ENCODE results near the gene ITSN1. TPM values are rescaled to one million over a fixed set of nuclear protein-coding genes. Genes with fewer than 3 reads are reported as not detected.

Gene ITSN1
- total and polyA plus RNA-seq, 2 donors = 7.2 to 7.4 TPM

GRCh38 chr21:33684068-33684467, 41.8 kb downstream of the ITSN1 start:
- WGBS = 97% methylated on average over 2 of the region's 2 CpGs
- Histone ChIP-seq H3K4me1 (ENCODE audit: control insufficient read depth in 2 of 2, insufficient read depth in 2 of 2, low read length in 2 of 2) (no peaks in the 10 kb centered on the region), H3K27me3 (ENCODE audit: control insufficient read depth in 2 of 2, insufficient read depth in 1 of 2, low read length in 1 of 2) (no peaks in the 10 kb centered on the region), H3K36me3 (ENCODE audit: control insufficient read depth in 2 of 2, insufficient read depth in 2 of 2, low read length in 1 of 2) (no peaks in the 10 kb centered on the region), H3K27ac (ENCODE audit: low read depth in 1 of 2, low read length in 1 of 2) (no peak overlapping the region), H3K4me3 (ENCODE audit: low read length in 2 of 2) (no peak overlapping the region), H3K9me3 (ENCODE audit: control insufficient read depth in 2 of 2, insufficient read depth in 1 of 2, low read length in 1 of 2) (no peaks in the 10 kb centered on the region)
- DNase-seq (ENCODE audit: low read depth in 6 of 9, low spot score in 9 of 9) = no peak

GRCh38 chr21:33684923-33685560, 42.7 kb downstream of the ITSN1 start:
- H3K4me1 ChIP-seq (ENCODE audit: control insufficient read depth in 2 of 2, insufficient read depth in 2 of 2, low read length in 2 of 2) = no peaks in the 10 kb centered on the region
- H3K36me3 ChIP-seq (ENCODE audit: control insufficient read depth in 2 of 2, insufficient read depth in 2 of 2, low read length in 1 of 2) = no peaks in the 10 kb centered on the region
- no peak for DNase-seq (ENCODE audit: low read depth in 6 of 9, low spot score in 9 of 9)
- no peaks in the 10 kb centered on the region for H3K27me3 ChIP-seq (ENCODE audit: control insufficient read depth in 2 of 2, insufficient read depth in 1 of 2, low read length in 1 of 2)
- WGBS = 85% methylated on average over 5 of the region's 5 CpGs
- peak overlapping the region in 1 of 2 donors; percentile 8 for H3K27ac ChIP-seq (ENCODE audit: low read depth in 1 of 2, low read length in 1 of 2)
- no peak overlapping the region for H3K4me3 ChIP-seq (ENCODE audit: low read length in 2 of 2)
- H3K9me3 ChIP-seq (ENCODE audit: control insufficient read depth in 2 of 2, insufficient read depth in 1 of 2, low read length in 1 of 2) = no peaks in the 10 kb centered on the region

GRCh38 chr21:33685613-33686197, 43.4 kb downstream of the ITSN1 start:
- Histone ChIP-seq H3K4me1 (ENCODE audit: control insufficient read depth in 2 of 2, insufficient read depth in 2 of 2, low read length in 2 of 2) (no peaks in the 10 kb centered on the region), H3K36me3 (ENCODE audit: control insufficient read depth in 2 of 2, insufficient read depth in 2 of 2, low read length in 1 of 2) (no peaks in the 10 kb centered on the region), H3K27me3 (ENCODE audit: control insufficient read depth in 2 of 2, insufficient read depth in 1 of 2, low read length in 1 of 2) (no peaks in the 10 kb centered on the region), H3K9me3 (ENCODE audit: control insufficient read depth in 2 of 2, insufficient read depth in 1 of 2, low read length in 1 of 2) (no peaks in the 10 kb centered on the region), H3K4me3 (ENCODE audit: low read length in 2 of 2) (no peak overlapping the region), H3K27ac (ENCODE audit: low read depth in 1 of 2, low read length in 1 of 2) (no peak overlapping the region)
- no peak for DNase-seq (ENCODE audit: low read depth in 6 of 9, low spot score in 9 of 9)

- WGBS = 96% methylated on average over 3 of the region's 3 CpGs
- Histone ChIP-seq H3K9me3 (ENCODE audit: control insufficient read depth in 2 of 2, insufficient read depth in 1 of 2, low read length in 1 of 2) (no peaks in the 10 kb centered on the region), H3K27me3 (ENCODE audit: control insufficient read depth in 2 of 2, insufficient read depth in 1 of 2, low read length in 1 of 2) (no peaks in the 10 kb centered on the region), H3K36me3 (ENCODE audit: control insufficient read depth in 2 of 2, insufficient read depth in 2 of 2, low read length in 1 of 2) (no peaks in the 10 kb centered on the region), H3K4me1 (ENCODE audit: control insufficient read depth in 2 of 2, insufficient read depth in 2 of 2, low read length in 2 of 2) (no peaks in the 10 kb centered on the region), H3K27ac (ENCODE audit: low read depth in 1 of 2, low read length in 1 of 2) (no peak overlapping the region), H3K4me3 (ENCODE audit: low read length in 2 of 2) (no peak overlapping the region)
- no peak for DNase-seq (ENCODE audit: low read depth in 6 of 9, low spot score in 9 of 9)
These were observed 44.1 kb downstream of the ITSN1 start for GRCh38 chr21:33686386-33686785.

GRCh38 chr21:33687634-33688033, 45.3 kb downstream of the ITSN1 start:
- no peak for DNase-seq (ENCODE audit: low read depth in 6 of 9, low spot score in 9 of 9)
- WGBS = 97% methylated on average over 3 of the region's 3 CpGs
- H3K4me3 ChIP-seq (ENCODE audit: low read length in 2 of 2) = no peak overlapping the region
- no peaks in the 10 kb centered on the region for H3K36me3 ChIP-seq (ENCODE audit: control insufficient read depth in 2 of 2, insufficient read depth in 2 of 2, low read length in 1 of 2)
- H3K27ac ChIP-seq (ENCODE audit: low read depth in 1 of 2, low read length in 1 of 2) = no peak overlapping the region
- H3K9me3 ChIP-seq (ENCODE audit: control insufficient read depth in 2 of 2, insufficient read depth in 1 of 2, low read length in 1 of 2) = no peaks in the 10 kb centered on the region
- no peaks in the 10 kb centered on the region for H3K27me3 ChIP-seq (ENCODE audit: control insufficient read depth in 2 of 2, insufficient read depth in 1 of 2, low read length in 1 of 2)
- no peaks in the 10 kb centered on the region for H3K4me1 ChIP-seq (ENCODE audit: control insufficient read depth in 2 of 2, insufficient read depth in 2 of 2, low read length in 2 of 2)

GRCh38 chr21:33688353-33688752, 46.1 kb downstream of the ITSN1 start:
- no peaks in the 10 kb centered on the region for H3K4me1 ChIP-seq (ENCODE audit: control insufficient read depth in 2 of 2, insufficient read depth in 2 of 2, low read length in 2 of 2)
- 96% methylated on average over 1 of the region's 1 CpG for WGBS
- H3K27me3 ChIP-seq (ENCODE audit: control insufficient read depth in 2 of 2, insufficient read depth in 1 of 2, low read length in 1 of 2) = no peaks in the 10 kb centered on the region
- H3K27ac ChIP-seq (ENCODE audit: low read depth in 1 of 2, low read length in 1 of 2) = no peak overlapping the region
- H3K9me3 ChIP-seq (ENCODE audit: control insufficient read depth in 2 of 2, insufficient read depth in 1 of 2, low read length in 1 of 2) = no peaks in the 10 kb centered on the region
- DNase-seq (ENCODE audit: low read depth in 6 of 9, low spot score in 9 of 9) = no peak
- no peak overlapping the region for H3K4me3 ChIP-seq (ENCODE audit: low read length in 2 of 2)
- H3K36me3 ChIP-seq (ENCODE audit: control insufficient read depth in 2 of 2, insufficient read depth in 2 of 2, low read length in 1 of 2) = no peaks in the 10 kb centered on the region

- Histone ChIP-seq H3K4me3 (ENCODE audit: low read length in 2 of 2) (no peak overlapping the region), H3K9me3 (ENCODE audit: control insufficient read depth in 2 of 2, insufficient read depth in 1 of 2, low read length in 1 of 2) (no peaks in the 10 kb centered on the region), H3K27me3 (ENCODE audit: control insufficient read depth in 2 of 2, insufficient read depth in 1 of 2, low read length in 1 of 2) (no peaks in the 10 kb centered on the region), H3K36me3 (ENCODE audit: control insufficient read depth in 2 of 2, insufficient read depth in 2 of 2, low read length in 1 of 2) (no peaks in the 10 kb centered on the region), H3K4me1 (ENCODE audit: control insufficient read depth in 2 of 2, insufficient read depth in 2 of 2, low read length in 2 of 2) (no peaks in the 10 kb centered on the region), H3K27ac (ENCODE audit: low read depth in 1 of 2, low read length in 1 of 2) (no peak overlapping the region)
- 95% methylated on average over 5 of the region's 5 CpGs for WGBS
- DNase-seq (ENCODE audit: low read depth in 6 of 9, low spot score in 9 of 9) = no peak
These were observed 48.6 kb downstream of the ITSN1 start for GRCh38 chr21:33690874-33691273.

GRCh38 chr21:33691945-33692603, 49.8 kb downstream of the ITSN1 start:
- WGBS = 98% methylated on average over 6 of the region's 6 CpGs

GRCh38 chr21:33695813-33696212, 53.5 kb downstream of the ITSN1 start:
- no peak overlapping the region for H3K27ac ChIP-seq (ENCODE audit: low read depth in 1 of 2, low read length in 1 of 2)
- H3K36me3 ChIP-seq (ENCODE audit: control insufficient read depth in 2 of 2, insufficient read depth in 2 of 2, low read length in 1 of 2) = no peaks in the 10 kb centered on the region
- no peak overlapping the region for H3K4me3 ChIP-seq (ENCODE audit: low read length in 2 of 2)
- H3K9me3 ChIP-seq (ENCODE audit: control insufficient read depth in 2 of 2, insufficient read depth in 1 of 2, low read length in 1 of 2) = no peaks in the 10 kb centered on the region
- DNase-seq (ENCODE audit: low read depth in 6 of 9, low spot score in 9 of 9) = no peak
- WGBS = 94% methylated on average over 2 of the region's 2 CpGs
- peaks cover 0 to 5% of the 10 kb centered on the region in 2 donors for H3K4me1 ChIP-seq (ENCODE audit: control insufficient read depth in 2 of 2, insufficient read depth in 2 of 2, low read length in 2 of 2)
- no peaks in the 10 kb centered on the region for H3K27me3 ChIP-seq (ENCODE audit: control insufficient read depth in 2 of 2, insufficient read depth in 1 of 2, low read length in 1 of 2)

More at GRCh38 chr21:33691945-33692603, 49.8 kb downstream of the ITSN1 start:
- no peak for DNase-seq (ENCODE audit: low read depth in 6 of 9, low spot score in 9 of 9)
- H3K27me3 ChIP-seq (ENCODE audit: control insufficient read depth in 2 of 2, insufficient read depth in 1 of 2, low read length in 1 of 2) = no peaks in the 10 kb centered on the region
- no peak overlapping the region for H3K27ac ChIP-seq (ENCODE audit: low read depth in 1 of 2, low read length in 1 of 2)
- H3K9me3 ChIP-seq (ENCODE audit: control insufficient read depth in 2 of 2, insufficient read depth in 1 of 2, low read length in 1 of 2) = no peaks in the 10 kb centered on the region
- H3K4me3 ChIP-seq (ENCODE audit: low read length in 2 of 2) = no peak overlapping the region
- no peaks in the 10 kb centered on the region for H3K4me1 ChIP-seq (ENCODE audit: control insufficient read depth in 2 of 2, insufficient read depth in 2 of 2, low read length in 2 of 2)
- no peaks in the 10 kb centered on the region for H3K36me3 ChIP-seq (ENCODE audit: control insufficient read depth in 2 of 2, insufficient read depth in 2 of 2, low read length in 1 of 2)
